Measurements from ENCODE around the gene IL10RA.

DNA sequence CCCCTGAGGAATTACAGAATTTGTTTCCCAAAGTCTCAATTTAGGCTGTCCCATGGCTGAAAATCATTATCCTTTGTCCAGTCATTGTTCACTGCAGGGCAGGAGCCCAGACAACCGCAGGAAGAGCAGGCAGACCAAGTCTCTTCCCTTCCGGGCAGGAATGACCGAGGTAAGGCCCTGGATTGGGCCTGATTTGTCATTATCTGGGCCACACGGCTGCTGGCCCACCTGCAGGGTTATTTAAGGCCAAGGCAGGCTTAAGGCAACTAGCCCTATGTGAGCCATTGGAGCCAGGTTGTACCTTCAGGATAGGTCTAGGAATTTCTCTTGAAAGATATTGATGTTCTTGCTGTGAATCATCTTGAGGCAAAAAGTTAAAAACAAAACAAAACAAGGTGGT lies 9.7 kb upstream of the IL10RA start:
- TF ChIP-seq, protein P1, sequence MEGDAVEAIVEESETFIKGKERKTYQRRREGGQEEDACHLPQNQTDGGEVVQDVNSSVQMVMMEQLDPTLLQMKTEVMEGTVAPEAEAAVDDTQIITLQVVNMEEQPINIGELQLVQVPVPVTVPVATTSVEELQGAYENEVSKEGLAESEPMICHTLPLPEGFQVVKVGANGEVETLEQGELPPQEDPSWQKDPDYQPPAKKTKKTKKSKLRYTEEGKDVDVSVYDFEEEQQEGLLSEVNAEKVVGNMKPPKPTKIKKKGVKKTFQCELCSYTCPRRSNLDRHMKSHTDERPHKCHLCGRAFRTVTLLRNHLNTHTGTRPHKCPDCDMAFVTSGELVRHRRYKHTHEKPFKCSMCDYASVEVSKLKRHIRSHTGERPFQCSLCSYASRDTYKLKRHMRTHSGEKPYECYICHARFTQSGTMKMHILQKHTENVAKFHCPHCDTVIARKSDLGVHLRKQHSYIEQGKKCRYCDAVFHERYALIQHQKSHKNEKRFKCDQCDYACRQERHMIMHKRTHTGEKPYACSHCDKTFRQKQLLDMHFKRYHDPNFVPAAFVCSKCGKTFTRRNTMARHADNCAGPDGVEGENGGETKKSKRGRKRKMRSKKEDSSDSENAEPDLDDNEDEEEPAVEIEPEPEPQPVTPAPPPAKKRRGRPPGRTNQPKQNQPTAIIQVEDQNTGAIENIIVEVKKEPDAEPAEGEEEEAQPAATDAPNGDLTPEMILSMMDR (conservative IDR thresholded peaks at IDR 0.05; ENCODE audit: low read length) = no peak
- TF ChIP-seq EZH2phosphoT487 (IDR thresholded peaks at IDR 0.05; ENCODE audit: borderline replicate concordance, low read depth, low read length) = no peak

Measured in OCI-LY7 (cell line).